ENCODE results near the gene ATP10B.

ATP10B gene

GRCh38 chr5:160619381-160619780 lies 232.6 kb downstream of the ATP10B start:
- FAIRE-seq = no peak
- TF ChIP-seq POU2F2 (IDR thresholded peaks at IDR 0.05; ENCODE audit: low read depth, low read length) (no peak), SPI1 (IDR thresholded peaks at IDR 0.05; ENCODE audit: low read depth, low read length) (no peak), POLR2AphosphoS5 (IDR thresholded peaks at IDR 0.05; ENCODE audit: low read depth, low read length) (no peak), TAF1 (IDR thresholded peaks at IDR 0.05; ENCODE audit: low read depth, low read length) (no peak), POLR2A (IDR thresholded peaks at IDR 0.05; ENCODE audit: low read depth, low read length) (no peak), PAX5 (IDR thresholded peaks at IDR 0.05; ENCODE audit: insufficient read depth, low read length, severe bottlenecking) (no peak)
- DNase-seq (ENCODE audit: insufficient read length, low spot score) = no peak

DNA sequence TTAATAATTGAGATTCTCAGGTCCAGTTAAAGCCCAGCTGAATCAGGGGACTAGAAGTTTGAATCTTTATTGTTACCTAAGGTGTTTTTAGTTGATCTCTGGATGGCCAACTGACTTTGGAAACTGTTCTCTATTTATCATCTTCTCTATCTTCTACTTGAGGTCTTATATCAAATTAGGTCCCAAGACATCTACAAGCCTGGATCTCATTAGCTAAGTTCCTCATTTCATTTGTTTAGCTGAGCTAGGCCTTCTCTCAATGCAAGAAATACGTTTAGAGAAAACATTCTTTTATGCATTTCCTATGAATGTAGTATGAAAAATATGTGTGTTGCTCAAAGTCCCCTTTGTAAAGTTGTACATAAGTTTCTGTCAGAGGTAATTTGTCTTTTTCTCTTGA lies 233.7 kb downstream of the ATP10B start:
- TF ChIP-seq POLR2AphosphoS5 (IDR thresholded peaks at IDR 0.05; ENCODE audit: low read depth, low read length) (no peak), POU2F2 (IDR thresholded peaks at IDR 0.05; ENCODE audit: low read depth, low read length) (no peak), SPI1 (IDR thresholded peaks at IDR 0.05; ENCODE audit: low read depth, low read length) (no peak), POLR2A (IDR thresholded peaks at IDR 0.05; ENCODE audit: low read depth, low read length) (no peak), PAX5 (IDR thresholded peaks at IDR 0.05; ENCODE audit: insufficient read depth, low read length, severe bottlenecking) (no peak), TAF1 (IDR thresholded peaks at IDR 0.05; ENCODE audit: low read depth, low read length) (no peak)
- no peak for DNase-seq (ENCODE audit: insufficient read length, low spot score)
- FAIRE-seq = no peak

- DNase-seq (ENCODE audit: insufficient read length, low spot score) (no peak), FAIRE-seq (no peak)
- TF ChIP-seq POLR2A (IDR thresholded peaks at IDR 0.05; ENCODE audit: low read depth, low read length) (no peak), PAX5 (IDR thresholded peaks at IDR 0.05; ENCODE audit: insufficient read depth, low read length, severe bottlenecking) (no peak), TAF1 (IDR thresholded peaks at IDR 0.05; ENCODE audit: low read depth, low read length) (no peak), POU2F2 (IDR thresholded peaks at IDR 0.05; ENCODE audit: low read depth, low read length) (no peak), POLR2AphosphoS5 (IDR thresholded peaks at IDR 0.05; ENCODE audit: low read depth, low read length) (no peak), SPI1 (IDR thresholded peaks at IDR 0.05; ENCODE audit: low read depth, low read length) (no peak)
Observed at GRCh38 chr5:160616712-160617497, 235.1 kb downstream of the ATP10B start.

- FAIRE-seq (no peak), DNase-seq (ENCODE audit: insufficient read length, low spot score) (no peak)
- TF ChIP-seq TAF1 (IDR thresholded peaks at IDR 0.05; ENCODE audit: low read depth, low read length) = no peak
- no peak for TF ChIP-seq SPI1 (IDR thresholded peaks at IDR 0.05; ENCODE audit: low read depth, low read length)
- no peak for TF ChIP-seq POLR2AphosphoS5 (IDR thresholded peaks at IDR 0.05; ENCODE audit: low read depth, low read length)
- TF ChIP-seq POU2F2 (IDR thresholded peaks at IDR 0.05; ENCODE audit: low read depth, low read length) = no peak
- TF ChIP-seq POLR2A (IDR thresholded peaks at IDR 0.05; ENCODE audit: low read depth, low read length) = no peak
- TF ChIP-seq PAX5 (IDR thresholded peaks at IDR 0.05; ENCODE audit: insufficient read depth, low read length, severe bottlenecking) = no peak
Observed at GRCh38 chr5:160614136-160614535, 237.9 kb downstream of the ATP10B start.

- FAIRE-seq = peak; percentile 5
- no peak for TF ChIP-seq POU2F2 (IDR thresholded peaks at IDR 0.05; ENCODE audit: low read depth, low read length)
- no peak for TF ChIP-seq SPI1 (IDR thresholded peaks at IDR 0.05; ENCODE audit: low read depth, low read length)
- no peak for TF ChIP-seq POLR2AphosphoS5 (IDR thresholded peaks at IDR 0.05; ENCODE audit: low read depth, low read length)
- no peak for TF ChIP-seq TAF1 (IDR thresholded peaks at IDR 0.05; ENCODE audit: low read depth, low read length)
- TF ChIP-seq PAX5 (IDR thresholded peaks at IDR 0.05; ENCODE audit: insufficient read depth, low read length, severe bottlenecking) = no peak
- no peak for TF ChIP-seq POLR2A (IDR thresholded peaks at IDR 0.05; ENCODE audit: low read depth, low read length)
- DNase-seq (ENCODE audit: insufficient read length, low spot score) = no peak
Observed at GRCh38 chr5:160605266-160605665, 246.7 kb downstream of the ATP10B start.

- TF ChIP-seq PAX5 (IDR thresholded peaks at IDR 0.05; ENCODE audit: insufficient read depth, low read length, severe bottlenecking) = no peak
- no peak for TF ChIP-seq TAF1 (IDR thresholded peaks at IDR 0.05; ENCODE audit: low read depth, low read length)
- no peak for TF ChIP-seq SPI1 (IDR thresholded peaks at IDR 0.05; ENCODE audit: low read depth, low read length)
- TF ChIP-seq POLR2AphosphoS5 (IDR thresholded peaks at IDR 0.05; ENCODE audit: low read depth, low read length) = no peak
- no peak for TF ChIP-seq POU2F2 (IDR thresholded peaks at IDR 0.05; ENCODE audit: low read depth, low read length)
- TF ChIP-seq POLR2A (IDR thresholded peaks at IDR 0.05; ENCODE audit: low read depth, low read length) = no peak
- FAIRE-seq (no peak), DNase-seq (ENCODE audit: insufficient read length, low spot score) (no peak)
Observed at GRCh38 chr5:160604484-160604883, 247.5 kb downstream of the ATP10B start.

GRCh38 chr5:160602744-160603143 lies 249.3 kb downstream of the ATP10B start:
- TF ChIP-seq POLR2AphosphoS5 (IDR thresholded peaks at IDR 0.05; ENCODE audit: low read depth, low read length) (no peak), SPI1 (IDR thresholded peaks at IDR 0.05; ENCODE audit: low read depth, low read length) (no peak), TAF1 (IDR thresholded peaks at IDR 0.05; ENCODE audit: low read depth, low read length) (no peak), POLR2A (IDR thresholded peaks at IDR 0.05; ENCODE audit: low read depth, low read length) (no peak), POU2F2 (IDR thresholded peaks at IDR 0.05; ENCODE audit: low read depth, low read length) (no peak), PAX5 (IDR thresholded peaks at IDR 0.05; ENCODE audit: insufficient read depth, low read length, severe bottlenecking) (no peak)
- no peak for DNase-seq (ENCODE audit: insufficient read length, low spot score)
- no peak for FAIRE-seq

GRCh38 chr5:160601046-160601445 lies 251.0 kb downstream of the ATP10B start:
- DNase-seq (ENCODE audit: insufficient read length, low spot score) (no peak), FAIRE-seq (no peak)
- TF ChIP-seq POLR2AphosphoS5 (IDR thresholded peaks at IDR 0.05; ENCODE audit: low read depth, low read length) (no peak), POU2F2 (IDR thresholded peaks at IDR 0.05; ENCODE audit: low read depth, low read length) (no peak), PAX5 (IDR thresholded peaks at IDR 0.05; ENCODE audit: insufficient read depth, low read length, severe bottlenecking) (no peak), POLR2A (IDR thresholded peaks at IDR 0.05; ENCODE audit: low read depth, low read length) (no peak), TAF1 (IDR thresholded peaks at IDR 0.05; ENCODE audit: low read depth, low read length) (no peak), SPI1 (IDR thresholded peaks at IDR 0.05; ENCODE audit: low read depth, low read length) (no peak)

DNA sequence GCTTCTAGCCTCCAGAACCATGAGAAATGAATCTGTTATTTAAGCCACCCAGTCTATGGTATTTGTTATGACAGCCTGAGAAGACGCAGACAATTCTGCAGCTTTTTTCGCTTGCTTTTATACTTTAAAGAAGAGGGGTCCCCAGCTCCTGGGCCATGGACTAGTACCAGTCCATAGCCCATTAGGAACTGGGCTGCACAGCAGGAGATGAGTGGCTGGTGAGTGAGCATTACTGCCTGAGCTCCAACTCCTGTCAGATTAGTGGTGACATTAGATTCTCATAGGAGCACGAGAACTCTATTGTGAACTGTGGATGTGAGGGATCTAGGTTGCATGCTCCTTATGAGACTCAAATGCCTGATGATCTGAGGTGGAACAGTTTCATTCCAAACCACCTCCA lies 278.7 kb downstream of the ATP10B start:
- DNase-seq (ENCODE audit: insufficient read length, low spot score) (no peak), FAIRE-seq (no peak)
- TF ChIP-seq POU2F2 (IDR thresholded peaks at IDR 0.05; ENCODE audit: low read depth, low read length) = no peak
- TF ChIP-seq POLR2AphosphoS5 (IDR thresholded peaks at IDR 0.05; ENCODE audit: low read depth, low read length) = no peak
- TF ChIP-seq SPI1 (IDR thresholded peaks at IDR 0.05; ENCODE audit: low read depth, low read length) = no peak
- no peak for TF ChIP-seq PAX5 (IDR thresholded peaks at IDR 0.05; ENCODE audit: insufficient read depth, low read length, severe bottlenecking)
- TF ChIP-seq TAF1 (IDR thresholded peaks at IDR 0.05; ENCODE audit: low read depth, low read length) = no peak
- TF ChIP-seq POLR2A (IDR thresholded peaks at IDR 0.05; ENCODE audit: low read depth, low read length) = no peak

All from GM12891 (cell line).